Measurements from ENCODE around the gene STOML3. TPM values are rescaled to one million over a fixed set of nuclear protein-coding genes. Genes with fewer than 3 reads are reported as not detected.
A peak's percentile ranks its signal among the peaks of the same experiment; 100 is the strongest.

STOML3 gene
- polyA plus RNA-seq, 1 of the 3 experiments (the other 2 are of a cell fraction) = not detected

GRCh38 chr13:39039041-39039440 is 48.4 kb upstream of the STOML3 start:
- ChIA-PET POLR2A (interaction anchor here (2.7 kb wide), 1 partner anchor 58 kb away, joined by 13 read pairs; no protein-coding TSS in a partner anchor), CTCF (interaction anchor here (0.9 to 1.1 kb wide), 2 partner anchors 9 to 577 kb away, joined by 3 to 4 read pairs; no protein-coding TSS in a partner anchor)
- Histone ChIP-seq H3K79me2 (ENCODE audit: insufficient read depth) (peaks cover 54% of the 10 kb centered on the region), H3K4me2 (peak overlapping the region; percentile 86), H3K36me3 (replicated peaks in 1 of 2; ENCODE audit: control insufficient read depth in 1 of 2, insufficient read depth in 2 of 2, low read length in 1 of 2) (peaks cover 0 to 12% of the 10 kb centered on the region in 2 experiments), H3K27ac (ENCODE audit: low read depth in 2 of 2, low read length in 1 of 2) (no peak overlapping the region), H3K9ac (peak overlapping the region; percentile 75), H4K20me1 (ENCODE audit: insufficient read depth) (peaks cover 18% of the 10 kb centered on the region), H3K4me1 (ENCODE audit: control insufficient read depth in 1 of 2, insufficient read depth in 2 of 2, low read depth in 1 of 2, low read length in 1 of 2) (peaks cover 7 to 16% of the 10 kb centered on the region in 2 experiments; a peak in 3 of 4 replicates), H3K9me3 (no peaks in the 10 kb centered on the region), H3K27me3 (ENCODE audit: insufficient read depth) (no peaks in the 10 kb centered on the region), H3K9me2 (no peaks in the 10 kb centered on the region), H3F3A (replicated peaks; ENCODE audit: insufficient read depth) (no peaks in the 10 kb centered on the region), H2AFZ (ENCODE audit: low read depth) (peak overlapping the region; percentile 91; the same call in 1 of the 2 replicates), H3K4me3 (ENCODE audit: low read depth in 2 of 2, low read length in 1 of 2) (peak overlapping the region; percentile 73 to 100)
- no peak for TF ChIP-seq GATA2 (CRISPR knock-in tag; IDR thresholded peaks at IDR 0.05)
- no peak for TF ChIP-seq RAD21 (IDR thresholded peaks at IDR 0.05; ENCODE audit: low read length)
- WGBS (ENCODE audit: low lambda C conversion rate) = 16% methylated on average over 7 of the region's 7 CpGs
- no peak for DNase-seq

DNA sequence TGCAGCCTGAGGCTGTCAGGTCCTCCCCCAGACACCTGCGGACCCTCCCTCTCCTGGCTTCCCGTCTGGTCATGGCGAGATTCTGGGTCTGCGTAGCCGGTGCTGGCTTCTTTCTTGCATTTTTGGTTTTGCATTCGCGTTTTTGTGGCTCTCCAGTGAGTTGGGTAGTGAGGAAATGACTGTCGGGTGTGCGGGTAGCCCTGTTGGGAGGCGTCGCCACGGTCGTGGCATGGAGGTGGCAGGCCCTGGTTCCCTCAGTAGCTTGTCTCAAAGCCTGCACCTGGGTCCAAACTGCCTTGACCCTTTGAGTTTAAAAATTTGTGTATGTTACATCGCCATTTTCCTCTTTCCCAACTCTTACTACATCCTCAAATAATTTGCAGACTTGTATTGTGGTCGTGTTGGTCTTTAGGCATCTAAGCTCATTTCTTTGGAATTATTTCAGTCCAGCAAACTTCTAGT is 48.0 kb upstream of the STOML3 start:
- Histone ChIP-seq H3K9me3 (no peaks in the 10 kb centered on the region), H4K20me1 (ENCODE audit: insufficient read depth) (peaks cover 22% of the 10 kb centered on the region), H3K4me3 (ENCODE audit: low read depth in 2 of 2, low read length in 1 of 2) (peak overlapping the region; percentile 73 to 100), H3K4me1 (ENCODE audit: control insufficient read depth in 1 of 2, insufficient read depth in 2 of 2, low read depth in 1 of 2, low read length in 1 of 2) (peaks cover 7 to 16% of the 10 kb centered on the region in 2 experiments; a peak in 3 of 4 replicates), H3F3A (replicated peaks; ENCODE audit: insufficient read depth) (no peaks in the 10 kb centered on the region), H3K9ac (peak overlapping the region; percentile 75), H3K27me3 (ENCODE audit: insufficient read depth) (no peaks in the 10 kb centered on the region), H3K79me2 (ENCODE audit: insufficient read depth) (peaks cover 58% of the 10 kb centered on the region), H3K9me2 (no peaks in the 10 kb centered on the region), H3K36me3 (replicated peaks in 1 of 2; ENCODE audit: control insufficient read depth in 1 of 2, insufficient read depth in 2 of 2, low read length in 1 of 2) (peaks cover 0 to 12% of the 10 kb centered on the region in 2 experiments), H3K27ac (ENCODE audit: low read depth in 2 of 2, low read length in 1 of 2) (peak overlapping the region; percentile 71 to 97; a peak in 3 of 4 replicates), H2AFZ (ENCODE audit: low read depth) (peak overlapping the region; percentile 91), H3K4me2 (peak overlapping the region; percentile 86)
- POLR2A ChIA-PET = interaction anchor here (1.2 to 2.7 kb wide), 3 partner anchors 8 to 58 kb away, joined by 3 to 13 read pairs (median 4); no protein-coding TSS in a partner anchor
- DNase-seq = no peak
- CTCF ChIA-PET = interaction anchor here (0.9 to 1.2 kb wide), 3 partner anchors 10 to 577 kb away, joined by 3 to 4 read pairs (median 4); no protein-coding TSS in a partner anchor
- 0 out of 2 replicates have a peak, but pooled peaks have one; percentile 8 for TF ChIP-seq MXI1 (IDR thresholded peaks at IDR 0.05; ENCODE audit: low read depth, low read length)
- no peak for TF ChIP-seq GATA2 (CRISPR knock-in tag; IDR thresholded peaks at IDR 0.05)
- under 1% methylated on average over 15 of the region's 15 CpGs for WGBS (ENCODE audit: low lambda C conversion rate)

DNA sequence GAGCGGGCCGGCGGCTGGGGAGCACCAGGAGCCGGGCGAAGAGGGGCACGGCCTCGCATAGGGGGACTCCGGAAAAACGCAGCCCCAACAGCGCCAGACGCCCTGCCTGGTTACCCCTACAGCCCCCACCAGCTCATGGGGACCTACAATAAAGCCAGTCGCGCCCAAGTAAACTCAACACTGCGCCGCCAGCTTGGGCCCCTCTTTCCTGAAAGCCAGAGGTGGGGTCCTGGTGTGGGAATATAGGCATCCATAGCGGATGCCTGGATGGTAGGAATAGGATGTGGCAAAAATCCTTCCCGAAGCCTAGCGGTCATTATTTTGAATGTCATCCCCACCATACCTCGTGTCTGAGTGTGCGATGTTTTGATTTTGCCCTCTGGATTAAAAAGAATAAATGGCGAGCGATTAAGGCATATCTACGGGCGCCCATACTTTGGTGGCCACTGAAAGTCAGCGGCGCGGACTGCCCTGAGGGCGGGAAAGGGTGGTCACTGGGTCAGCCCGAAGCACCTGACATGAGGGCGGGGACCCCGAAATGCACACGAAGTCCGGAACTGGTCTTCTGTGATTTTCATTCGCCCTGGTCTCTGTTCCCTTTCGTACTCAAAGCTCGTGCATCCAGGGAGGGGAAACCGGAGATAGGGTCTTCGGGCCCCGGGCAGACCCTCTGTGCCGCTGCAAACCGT is 47.4 kb upstream of the STOML3 start, which contains the start of the genes NHLRC3 and PROSER1:
NHLRC3 (plus strand) TSS at position 577 of the 689 bp plus-strand sequence. CDS start 184 bp downstream, outside the sequence.
PROSER1 (minus strand) TSS at position 210 of the 689 bp plus-strand sequence. CDS start 847 bp downstream, outside the sequence.
- 0% methylated on average over 24 of the region's 41 CpGs for WGBS (ENCODE audit: low lambda C conversion rate)
- H3K79me2 ChIP-seq (ENCODE audit: insufficient read depth) = peaks cover 64% of the 10 kb centered on the region
- TF ChIP-seq JUND (IDR thresholded peaks at IDR 0.05) = no peak
- TF ChIP-seq RFX5 (IDR thresholded peaks at IDR 0.05; ENCODE audit: low read length) = no peak
- no peak for TF ChIP-seq FOXM1 (IDR thresholded peaks at IDR 0.05; ENCODE audit: low read depth)
- peak; percentile 67; the same call in 1 of the 2 replicates for TF ChIP-seq MAX (IDR thresholded peaks at IDR 0.05; ENCODE audit: low read depth)
- TF ChIP-seq CHD2 (IDR thresholded peaks at IDR 0.05; ENCODE audit: low read length, partially characterized antibody) = peak; percentile 16
- peak; percentile 21; the same call in 1 of the 2 replicates for TF ChIP-seq TCF12 (IDR thresholded peaks at IDR 0.05)
- TF ChIP-seq TAF1 (IDR thresholded peaks at IDR 0.05; ENCODE audit: borderline replicate concordance, low read depth, low read length) = no peak
- peak; percentile 40; the same call in 1 of the 2 replicates for TF ChIP-seq MXI1 (IDR thresholded peaks at IDR 0.05; ENCODE audit: low read depth, low read length)
- TF ChIP-seq RXRA (IDR thresholded peaks at IDR 0.05; ENCODE audit: borderline replicate concordance, low read depth) = peak; percentile 14; the same call in 1 of the 2 replicates
- TF ChIP-seq SMC3 (IDR thresholded peaks at IDR 0.05; ENCODE audit: low read depth, low read length) = no peak
- TF ChIP-seq USF2 (IDR thresholded peaks at IDR 0.05; ENCODE audit: borderline replicate concordance, low read depth, low read length) = no peak
- TF ChIP-seq, protein P1, sequence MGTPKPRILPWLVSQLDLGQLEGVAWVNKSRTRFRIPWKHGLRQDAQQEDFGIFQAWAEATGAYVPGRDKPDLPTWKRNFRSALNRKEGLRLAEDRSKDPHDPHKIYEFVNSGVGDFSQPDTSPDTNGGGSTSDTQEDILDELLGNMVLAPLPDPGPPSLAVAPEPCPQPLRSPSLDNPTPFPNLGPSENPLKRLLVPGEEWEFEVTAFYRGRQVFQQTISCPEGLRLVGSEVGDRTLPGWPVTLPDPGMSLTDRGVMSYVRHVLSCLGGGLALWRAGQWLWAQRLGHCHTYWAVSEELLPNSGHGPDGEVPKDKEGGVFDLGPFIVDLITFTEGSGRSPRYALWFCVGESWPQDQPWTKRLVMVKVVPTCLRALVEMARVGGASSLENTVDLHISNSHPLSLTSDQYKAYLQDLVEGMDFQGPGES (IDR thresholded peaks at IDR 0.05; ENCODE audit: low read depth, low read length) = no peak
- TF ChIP-seq ELF1 (IDR thresholded peaks at IDR 0.05) = peak; percentile 89
- no peak; the same call in 1 of the 2 replicates for TF ChIP-seq SIN3A (IDR thresholded peaks at IDR 0.05; ENCODE audit: borderline replicate concordance, low read depth, low read length)
- TF ChIP-seq RCOR1 (IDR thresholded peaks at IDR 0.05; ENCODE audit: low read length) = peak; percentile 49; the same call in 1 of the 2 replicates

More for the DNA sequence above, 47.4 kb upstream of the STOML3 start, which contains the start of the genes NHLRC3 and PROSER1:
- H3K27me3 ChIP-seq (ENCODE audit: insufficient read depth) = no peaks in the 10 kb centered on the region
- H3K4me3 ChIP-seq (ENCODE audit: low read depth in 2 of 2, low read length in 1 of 2) = peak within 1 kb of the TSS; percentile 73 to 100
- no peaks in the 10 kb centered on the region for H3K9me2 ChIP-seq
- H3K27ac ChIP-seq (ENCODE audit: low read depth in 2 of 2, low read length in 1 of 2) = peak within 1 kb of the TSS; percentile 71 to 97
- peak within 1 kb of the TSS; percentile 75 for H3K9ac ChIP-seq
- no peaks in the 10 kb centered on the region for H3F3A ChIP-seq (replicated peaks; ENCODE audit: insufficient read depth)
- H3K4me1 ChIP-seq (ENCODE audit: control insufficient read depth in 1 of 2, insufficient read depth in 2 of 2, low read depth in 1 of 2, low read length in 1 of 2) = peaks cover 7 to 16% of the 10 kb centered on the region in 2 experiments; a peak in 3 of 4 replicates
- peaks cover 0 to 12% of the 10 kb centered on the region in 2 experiments for H3K36me3 ChIP-seq (replicated peaks in 1 of 2; ENCODE audit: control insufficient read depth in 1 of 2, insufficient read depth in 2 of 2, low read length in 1 of 2)
- ChIA-PET POLR2A (interaction anchor here (1.2 to 2.7 kb wide), 3 partner anchors 8 to 57 kb away, joined by 3 to 13 read pairs (median 4); no protein-coding TSS in a partner anchor), CTCF (interaction anchor here (1.2 to 1.9 kb wide), 4 partner anchors 11 to 578 kb away, joined by 3 to 9 read pairs (median 4); no protein-coding TSS in a partner anchor)
- DNase-seq = peak; percentile 87
- peak within 1 kb of the TSS; percentile 86 for H3K4me2 ChIP-seq
- peaks cover 22% of the 10 kb centered on the region for H4K20me1 ChIP-seq (ENCODE audit: insufficient read depth)
- H3K9me3 ChIP-seq = no peaks in the 10 kb centered on the region
- peak within 1 kb of the TSS; percentile 91 for H2AFZ ChIP-seq (ENCODE audit: low read depth)

All from SK-N-SH (cell line).